Activated CD4-positive, alpha-beta T cell treated with anti-CD3 and anti-CD28 coated beads, Interleukin-2, amount 50 U/mL, for 48 hours (primary cell): ENCODE results near the gene COPS6.
A peak's percentile ranks its signal among the peaks of the same experiment; 100 is the strongest.

Source experiments
- DNase-seq, 2 experiments: peaks; one replicate each; pipeline ENCODE4 v3.0.0-alpha.2; 2020

The COPS6 gene

DNA sequence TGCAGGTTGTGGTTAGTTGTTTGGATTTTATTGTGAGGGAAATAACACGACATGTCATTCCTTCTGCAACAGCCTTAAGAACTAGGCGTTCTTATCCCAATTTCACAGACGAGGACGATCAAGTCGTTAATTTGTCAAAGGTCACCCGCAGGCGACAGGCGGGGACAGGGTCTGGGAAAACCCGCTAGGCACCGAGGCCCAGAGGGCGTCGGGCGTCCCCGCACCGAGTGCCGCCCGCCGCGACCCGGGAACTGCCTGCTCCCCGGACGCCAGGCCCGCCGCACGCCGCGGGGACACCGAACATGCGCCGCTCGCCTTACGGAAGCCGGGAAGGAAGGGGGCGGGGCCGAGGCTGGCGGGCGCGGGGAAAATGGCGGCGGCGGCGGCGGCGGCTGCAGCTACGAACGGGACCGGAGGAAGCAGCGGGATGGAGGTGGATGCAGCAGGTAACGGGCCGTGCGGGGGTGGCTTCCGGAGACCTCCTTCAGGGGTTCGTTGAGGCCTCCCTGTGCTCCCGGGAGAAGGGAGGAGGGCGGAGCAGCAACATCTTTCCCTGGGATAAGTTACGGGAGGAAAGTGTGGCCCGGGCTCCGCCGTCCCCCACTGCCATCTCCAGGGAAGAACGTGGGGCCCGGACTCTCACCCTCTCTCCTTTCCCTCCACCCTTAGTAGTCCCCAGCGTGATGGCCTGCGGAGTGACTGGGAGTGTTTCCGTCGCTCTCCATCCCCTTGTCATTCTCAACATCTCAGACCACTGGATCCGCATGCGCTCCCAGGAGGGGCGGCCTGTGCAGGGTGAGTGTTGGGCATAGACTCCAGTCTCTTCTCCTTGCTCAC, at the start of gene COPS6:
COPS6 (plus strand) TSS at position 349 of the 837 bp plus-strand sequence; CDS start at position 371, 22 bp downstream.
- peak; percentile 90 to 91 for DNase-seq

- DNase-seq, result no peak
These were observed 48.2 kb upstream of the COPS6 start for GRCh38 chr7:100040575-100040974.

DNA sequence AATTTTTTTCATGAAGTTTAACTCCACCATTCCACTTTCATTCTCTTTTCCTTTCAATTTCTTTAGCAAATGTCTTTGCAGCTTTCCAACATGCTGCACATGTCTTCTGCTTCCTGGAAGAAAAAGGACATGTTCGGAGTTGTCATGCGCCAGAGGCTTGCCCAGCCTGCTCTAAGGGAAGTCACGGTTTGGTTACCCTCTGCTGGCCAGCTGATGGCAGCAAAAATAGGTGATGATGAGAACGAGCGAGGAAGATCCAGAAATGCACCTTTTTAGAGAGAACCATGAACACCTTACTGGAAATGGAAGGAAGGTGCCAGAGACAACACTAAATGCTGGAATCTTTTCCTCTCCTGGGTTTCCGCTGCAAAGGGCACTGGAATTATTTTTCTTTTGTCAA, 44.1 kb upstream of the COPS6 start:
- no peak for DNase-seq

DNA sequence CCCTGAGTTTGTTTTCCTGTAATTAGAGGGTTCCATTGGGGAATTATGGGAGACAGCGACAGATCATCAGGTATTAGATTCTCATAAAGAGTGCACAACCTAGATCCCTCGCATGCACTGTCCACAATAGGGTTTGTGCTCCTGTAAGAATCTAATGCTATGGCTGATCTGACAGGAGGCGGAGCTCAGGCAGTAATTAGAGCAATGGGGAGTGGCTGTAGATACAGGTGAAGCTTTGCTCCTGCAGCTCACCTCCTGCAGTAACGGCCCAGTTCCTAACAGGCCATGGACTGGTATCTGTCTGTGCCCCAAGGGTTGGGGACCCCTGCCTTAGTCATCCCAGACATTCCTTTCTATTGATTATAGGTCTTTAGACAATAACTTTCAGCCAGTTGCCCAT, 40.1 kb upstream of the COPS6 start:
- no peak for DNase-seq

- peak; percentile 84 to 86 for DNase-seq
These were observed 39.1 kb upstream of the COPS6 start, which contains the start of gene ZSCAN21 for GRCh38 chr7:100049441-100050291. ZSCAN21 (plus strand) TSS chr7:100049774; CDS start chr7:100057007, 7,233 bp downstream.

DNA sequence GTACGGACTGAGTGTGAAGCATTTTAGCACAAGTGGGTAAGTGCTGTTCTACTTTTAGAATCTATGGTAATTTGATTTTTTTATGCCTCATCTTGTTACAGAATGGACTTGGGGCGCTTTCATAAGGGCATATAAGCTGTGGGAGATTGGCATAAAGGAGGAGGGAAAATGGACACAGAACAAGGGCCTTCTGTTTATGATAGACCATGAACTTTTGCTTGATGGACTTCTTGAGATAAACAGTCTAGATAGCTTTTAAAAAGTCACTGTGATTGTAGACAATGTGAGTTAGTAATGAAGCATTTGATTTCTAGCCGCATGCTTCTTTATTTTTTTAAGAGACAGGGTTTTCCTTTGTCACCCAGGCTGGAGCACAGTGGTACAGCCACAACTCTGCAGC, 37.2 kb upstream of the COPS6 start:
- DNase-seq, result no peak

GRCh38 chr7:100053215-100053614, 35.6 kb upstream of the COPS6 start:
- no peak for DNase-seq

DNA sequence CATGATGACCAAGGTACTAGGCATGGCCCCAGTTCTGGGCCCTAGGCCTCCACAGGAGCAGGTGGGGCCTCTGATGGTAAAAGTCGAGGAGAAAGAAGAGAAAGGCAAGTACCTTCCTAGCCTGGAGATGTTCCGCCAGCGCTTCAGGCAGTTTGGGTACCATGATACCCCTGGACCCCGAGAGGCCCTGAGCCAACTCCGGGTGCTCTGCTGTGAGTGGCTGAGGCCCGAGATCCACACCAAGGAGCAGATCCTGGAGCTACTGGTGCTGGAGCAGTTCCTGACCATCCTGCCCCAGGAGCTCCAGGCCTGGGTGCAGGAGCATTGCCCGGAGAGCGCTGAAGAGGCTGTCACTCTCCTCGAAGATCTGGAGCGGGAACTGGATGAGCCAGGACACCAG, 31.8 kb upstream of the COPS6 start:
- DNase-seq, result no peak

DNA sequence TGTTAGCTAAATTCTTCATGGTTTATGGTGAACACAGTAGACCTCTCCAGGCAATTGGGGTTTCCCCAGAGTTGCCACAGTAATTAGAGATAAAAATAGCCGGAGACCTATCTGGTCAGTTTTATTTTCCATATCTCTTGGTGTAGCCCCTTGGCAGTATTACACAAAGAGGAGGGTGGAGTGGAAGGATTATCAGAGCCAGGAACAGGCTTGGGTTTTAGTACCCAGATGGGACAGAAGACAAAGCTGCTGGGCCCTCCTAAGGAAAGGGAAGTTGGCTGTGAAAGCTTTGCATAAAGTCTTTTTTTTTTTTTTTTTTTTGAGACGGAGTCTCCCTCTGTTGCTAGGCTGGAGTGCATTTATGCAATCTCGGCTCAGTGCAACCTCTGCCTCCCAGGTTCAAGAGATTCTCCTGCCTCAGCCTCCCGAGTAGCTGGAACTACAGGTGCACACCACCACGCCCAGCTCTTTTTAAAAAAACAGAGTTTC, 29.5 kb upstream of the COPS6 start:
- no peak for DNase-seq

GRCh38 chr7:100061518-100062193, 27.1 kb upstream of the COPS6 start:
- no peak for DNase-seq

- DNase-seq, result no peak
These were observed 25.4 kb upstream of the COPS6 start for GRCh38 chr7:100063376-100063775.

GRCh38 chr7:100064162-100064561, 24.6 kb upstream of the COPS6 start:
- no peak for DNase-seq

GRCh38 chr7:100065452-100066186, 23.1 kb upstream of the COPS6 start:
- DNase-seq, result no peak

DNA sequence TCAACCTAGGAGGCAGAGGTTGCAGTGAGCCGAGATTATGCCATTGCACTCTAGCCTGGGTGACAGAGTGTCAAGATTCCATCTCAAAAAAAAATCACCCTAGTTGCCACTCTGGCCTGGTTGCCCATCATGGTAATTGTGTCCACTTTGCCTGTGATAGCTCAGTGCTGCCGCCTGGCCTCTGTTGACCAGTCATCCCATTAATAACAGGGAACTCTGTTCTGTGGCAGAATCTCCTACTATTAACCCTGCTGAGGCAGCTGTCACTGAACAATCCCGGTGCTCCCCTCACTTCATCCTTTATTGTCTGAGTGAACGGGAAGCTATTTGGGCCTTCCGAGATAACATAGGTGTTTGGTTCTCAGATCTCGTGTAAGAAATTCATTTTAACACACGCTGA, 21.8 kb upstream of the COPS6 start:
- no peak for DNase-seq

DNA sequence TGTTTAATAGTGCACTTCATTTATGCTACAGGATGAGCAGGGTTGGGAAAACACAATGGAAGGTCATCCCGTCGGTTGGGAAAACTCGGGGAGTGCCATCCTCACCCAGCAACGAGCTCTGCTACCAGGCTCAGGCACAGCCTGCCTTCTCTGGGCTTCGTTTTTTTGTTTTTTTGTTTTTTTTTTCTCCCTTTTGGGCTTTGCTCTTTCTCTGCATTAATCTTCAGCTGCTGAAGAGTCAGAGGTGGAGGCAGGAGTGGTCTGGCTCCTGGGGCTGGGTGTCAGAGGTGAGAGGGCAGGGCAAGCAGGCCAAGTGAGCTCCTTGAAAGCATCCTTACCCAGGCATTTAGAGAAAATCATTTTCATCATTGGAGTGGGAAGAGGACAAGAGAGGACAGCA, 18.8 kb upstream of the COPS6 start:
- no peak for DNase-seq

DNA sequence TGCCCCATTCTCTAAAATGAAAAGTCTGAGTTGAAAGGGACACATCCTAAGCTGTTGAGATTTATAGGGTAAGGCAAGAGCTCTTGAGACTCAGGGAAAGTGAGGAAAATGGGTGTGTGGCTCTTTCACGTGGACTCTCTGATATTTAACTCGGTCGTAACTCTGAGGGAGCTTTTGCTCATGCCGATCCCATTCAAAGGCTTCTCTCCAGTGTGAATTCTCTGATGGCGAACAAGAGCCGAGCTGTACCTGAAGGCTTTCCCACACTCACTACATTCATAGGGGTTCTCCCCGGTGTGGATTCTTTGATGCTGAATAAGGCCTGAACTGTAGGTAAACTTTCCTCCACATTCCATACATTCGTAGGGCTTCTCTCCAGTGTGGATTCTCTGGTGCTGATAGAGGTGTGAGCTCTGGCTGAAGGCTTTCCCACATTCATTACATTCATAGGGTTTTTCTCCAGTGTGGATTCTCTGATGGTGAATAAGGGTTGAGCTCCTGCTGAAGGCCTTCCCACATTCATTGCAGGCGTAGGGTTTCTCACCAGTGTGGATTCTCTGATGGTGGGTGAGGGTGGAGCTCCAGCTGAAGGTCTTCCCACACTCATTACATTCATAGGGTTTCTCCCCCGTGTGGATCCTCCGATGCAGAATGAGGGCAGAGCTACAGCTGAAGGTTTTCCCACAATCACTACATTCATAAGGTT, 17.6 kb upstream of the COPS6 start:
- no peak for DNase-seq

- no peak for DNase-seq
These were observed 16.3 kb upstream of the COPS6 start for GRCh38 chr7:100072462-100072861.

DNA sequence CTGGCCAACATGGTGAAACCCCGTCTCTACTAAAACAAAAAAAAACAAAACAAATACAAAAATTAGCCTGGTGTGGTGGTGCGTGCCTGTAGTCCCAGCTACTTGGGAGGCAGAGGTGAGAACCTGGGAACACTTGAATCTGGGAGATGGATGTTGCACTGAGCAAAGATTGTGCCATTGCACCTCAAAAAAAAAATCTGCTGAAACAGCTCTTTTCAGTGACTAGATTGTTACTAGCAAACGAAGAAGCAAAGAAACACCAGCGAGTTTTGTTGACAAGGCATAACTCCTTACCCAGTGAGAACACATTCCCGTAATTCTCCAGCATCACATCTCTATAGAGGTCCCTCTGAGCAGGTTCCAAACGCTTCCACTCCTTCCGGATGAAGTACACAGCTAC, 13.9 kb upstream of the COPS6 start:
- DNase-seq, result no peak

DNA sequence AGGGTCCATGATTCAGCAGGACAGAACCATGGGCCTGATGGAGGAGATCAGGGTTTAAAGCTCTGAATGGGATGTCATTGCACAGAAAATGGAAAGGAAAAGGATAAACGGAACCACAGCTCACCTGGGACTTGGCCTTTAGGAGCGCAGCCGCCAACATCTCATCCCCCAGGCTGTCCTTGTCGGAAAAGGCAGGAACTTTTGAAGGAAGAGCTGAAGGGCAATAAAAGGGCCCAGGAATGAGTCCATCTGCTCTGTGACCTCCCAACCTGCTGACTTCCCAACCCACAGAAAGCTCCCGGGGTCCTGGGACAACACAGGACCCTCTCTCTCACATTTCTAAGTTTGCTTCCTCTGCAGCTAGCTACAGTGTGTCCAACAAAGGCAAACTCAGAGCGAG, 13.4 kb upstream of the COPS6 start:
- no peak for DNase-seq

GRCh38 chr7:100077205-100077604, 11.6 kb upstream of the COPS6 start:
- DNase-seq, result no peak

- no peak for DNase-seq
These were observed 9.7 kb upstream of the COPS6 start for GRCh38 chr7:100079024-100079560.
